GM13976 (cell line): Measurements from ENCODE around the gene REEP3.
"Not testable (repeated sequence)": the region's sequence is repeated elsewhere in the genome, so short reads cannot be mapped to it uniquely, and the experiment has no call there.

Source experiments
- DNase-seq: peaks from one replicate; pipeline ENCODE4 v3.0.0; 2012; ENCODE audit warnings: low spot score
- in situ Hi-C: fragments of 300-500 bp; cut with MboI; formaldehyde crosslinking; loops from one replicate; pipeline ENCODE4 v1.12.0; 2022; ENCODE audit warnings: low sequenced_read_pairs, mixed read lengths, inconsistent platforms; ENCODE audit not compliant: unreplicated experiment
- TF ChIP-seq, protein P1 (sequence below): IDR thresholded peaks from 2 replicates; pipeline ENCODE4 v1.5.1; 2012; ENCODE audit warnings: borderline replicate concordance, mild to moderate bottlenecking; ENCODE audit not compliant: insufficient read depth; ENCODE audit errors: extremely low read depth, missing control alignments, control extremely low read depth

The REEP3 gene

DNA sequence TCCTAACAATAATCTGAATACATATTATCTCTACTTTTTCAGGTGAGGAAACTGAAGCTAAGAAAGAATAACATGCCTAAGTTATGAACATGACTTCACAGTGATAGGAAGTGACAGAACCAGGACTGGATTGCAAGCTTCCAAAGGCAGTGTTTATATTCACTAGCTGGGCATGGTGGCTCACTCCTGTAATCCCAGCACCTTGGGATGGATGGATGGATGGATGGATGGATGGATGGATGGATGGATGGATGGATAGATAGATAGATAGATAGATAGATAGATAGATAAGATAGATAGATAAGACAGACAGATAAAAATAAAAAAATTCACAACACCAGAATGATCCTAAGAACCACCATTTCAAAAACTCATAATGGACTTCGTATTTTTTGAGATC is 37.2 kb upstream of the REEP3 start:
- in situ Hi-C loops = no loop called here
- TF ChIP-seq, protein P1, sequence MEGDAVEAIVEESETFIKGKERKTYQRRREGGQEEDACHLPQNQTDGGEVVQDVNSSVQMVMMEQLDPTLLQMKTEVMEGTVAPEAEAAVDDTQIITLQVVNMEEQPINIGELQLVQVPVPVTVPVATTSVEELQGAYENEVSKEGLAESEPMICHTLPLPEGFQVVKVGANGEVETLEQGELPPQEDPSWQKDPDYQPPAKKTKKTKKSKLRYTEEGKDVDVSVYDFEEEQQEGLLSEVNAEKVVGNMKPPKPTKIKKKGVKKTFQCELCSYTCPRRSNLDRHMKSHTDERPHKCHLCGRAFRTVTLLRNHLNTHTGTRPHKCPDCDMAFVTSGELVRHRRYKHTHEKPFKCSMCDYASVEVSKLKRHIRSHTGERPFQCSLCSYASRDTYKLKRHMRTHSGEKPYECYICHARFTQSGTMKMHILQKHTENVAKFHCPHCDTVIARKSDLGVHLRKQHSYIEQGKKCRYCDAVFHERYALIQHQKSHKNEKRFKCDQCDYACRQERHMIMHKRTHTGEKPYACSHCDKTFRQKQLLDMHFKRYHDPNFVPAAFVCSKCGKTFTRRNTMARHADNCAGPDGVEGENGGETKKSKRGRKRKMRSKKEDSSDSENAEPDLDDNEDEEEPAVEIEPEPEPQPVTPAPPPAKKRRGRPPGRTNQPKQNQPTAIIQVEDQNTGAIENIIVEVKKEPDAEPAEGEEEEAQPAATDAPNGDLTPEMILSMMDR = no peak
- no peak for DNase-seq

DNA sequence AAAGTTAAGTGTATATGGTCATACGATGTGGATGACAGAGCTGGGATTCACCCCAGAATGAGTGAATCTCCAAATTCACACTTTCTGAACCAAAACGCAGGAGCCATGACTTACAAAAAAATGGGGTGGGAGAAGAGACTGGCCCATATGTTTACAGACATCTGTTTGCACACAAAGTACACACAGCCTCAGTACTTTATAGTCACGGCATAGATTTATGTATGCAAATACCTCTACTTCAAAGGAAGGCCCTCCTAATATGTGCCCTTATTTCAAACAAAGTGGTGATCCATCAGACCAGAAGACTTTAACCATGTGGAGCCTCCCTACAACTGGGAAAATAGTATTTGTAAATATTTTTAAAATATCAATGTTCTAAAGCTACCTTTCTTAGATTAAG is 33.2 kb upstream of the REEP3 start:
- in situ Hi-C loops = no loop called here
- no peak for DNase-seq
- TF ChIP-seq, protein P1 = no peak

DNA sequence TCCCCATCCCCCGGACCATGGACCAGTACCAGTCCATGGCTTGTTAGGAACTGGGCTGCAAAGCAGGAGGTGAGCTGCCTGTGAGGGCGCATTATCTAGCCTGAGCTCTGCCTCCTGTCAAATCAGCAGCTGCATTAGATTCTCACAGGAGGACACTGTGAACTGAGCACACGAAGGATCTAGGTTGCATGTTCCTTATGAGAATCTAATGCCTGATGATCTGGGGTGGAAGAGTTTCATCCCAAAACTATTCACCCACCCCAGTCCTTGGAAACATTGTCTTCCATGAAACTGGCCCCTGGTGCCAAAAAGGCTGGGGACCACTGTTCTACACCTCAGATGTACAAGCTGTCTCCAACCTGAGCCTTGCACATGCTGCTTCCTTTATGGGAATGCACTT is 31.4 kb upstream of the REEP3 start:
- no peak for DNase-seq
- TF ChIP-seq, protein P1 = no peak
- in situ Hi-C loops = no loop called here

DNA sequence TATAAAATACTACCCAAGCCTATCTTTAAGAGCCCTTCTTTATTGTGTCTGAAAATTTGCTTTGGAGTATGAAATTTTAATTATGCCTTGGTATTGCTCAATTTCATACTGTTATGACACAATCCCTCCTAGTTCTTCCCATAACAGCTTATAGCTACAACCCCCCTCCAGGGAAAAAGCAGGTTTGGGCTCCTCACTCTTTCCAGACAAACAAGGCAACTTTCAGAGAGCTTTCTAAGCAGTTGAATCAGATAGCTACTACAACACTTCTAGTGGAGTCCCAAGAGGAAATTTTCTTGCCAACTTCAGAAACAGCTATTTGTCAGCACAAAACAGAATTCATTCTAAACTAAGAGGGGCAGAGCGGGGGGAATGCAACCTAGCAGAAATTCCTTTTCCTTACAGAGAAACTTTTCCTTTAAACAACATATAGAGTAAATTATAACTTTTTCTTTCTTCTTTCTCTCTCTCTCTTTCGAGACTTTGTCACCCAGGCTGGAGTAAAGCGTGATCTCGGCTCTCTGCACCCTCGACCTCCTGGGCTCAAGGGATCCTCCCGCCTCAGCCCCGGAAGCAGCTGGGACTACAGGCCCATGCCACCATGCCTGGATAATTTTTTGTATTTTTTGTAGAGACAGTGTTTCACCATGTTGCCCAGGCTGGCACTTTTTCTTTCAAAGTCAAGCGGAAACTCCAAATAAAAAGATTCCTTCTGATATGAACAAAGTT is 29.4 kb upstream of the REEP3 start:
- in situ Hi-C loops = no loop called here
- DNase-seq = no peak
- TF ChIP-seq, protein P1 = no peak

DNA sequence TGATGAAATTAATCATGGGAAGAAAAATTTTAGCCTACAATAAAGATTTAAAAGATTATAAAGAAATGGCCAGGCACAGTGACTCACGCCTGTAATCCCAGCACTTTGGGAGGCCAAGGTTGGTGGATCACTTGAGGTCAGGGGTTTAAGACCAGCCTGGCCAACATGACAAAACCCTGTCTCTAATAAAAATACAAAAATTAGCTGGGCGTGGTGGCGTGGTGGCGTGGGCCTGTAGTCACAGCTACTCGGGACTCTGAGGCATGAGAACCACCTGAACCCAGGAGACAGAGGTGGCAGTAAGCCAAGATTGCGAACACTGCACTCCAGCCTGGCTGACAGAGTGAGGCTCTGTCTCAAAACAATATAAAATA is 28.9 kb upstream of the REEP3 start:
- in situ Hi-C loops, DNase-seq: not testable (repeated sequence)

DNA sequence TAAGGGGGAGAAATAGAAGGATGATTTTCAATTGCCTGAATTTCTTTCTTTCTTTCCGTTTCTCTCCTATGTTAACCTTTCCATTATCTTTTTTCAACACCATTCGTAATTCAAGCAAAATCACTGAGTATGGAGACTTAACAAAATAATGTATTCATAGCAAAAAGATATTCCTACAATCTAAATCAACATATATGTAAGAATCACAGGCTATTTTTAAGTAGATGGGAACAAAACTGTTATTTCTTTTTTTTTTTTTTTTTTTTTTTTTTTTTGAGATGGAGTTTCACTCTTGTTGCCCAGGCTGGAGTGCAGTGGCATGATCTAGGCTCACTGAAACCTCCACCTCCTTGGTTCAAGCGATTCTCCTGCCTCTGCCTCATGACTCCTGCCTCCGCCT is 28.2 kb upstream of the REEP3 start:
- DNase-seq = no peak
- in situ Hi-C loops = no loop called here
- TF ChIP-seq, protein P1 = no peak

DNA sequence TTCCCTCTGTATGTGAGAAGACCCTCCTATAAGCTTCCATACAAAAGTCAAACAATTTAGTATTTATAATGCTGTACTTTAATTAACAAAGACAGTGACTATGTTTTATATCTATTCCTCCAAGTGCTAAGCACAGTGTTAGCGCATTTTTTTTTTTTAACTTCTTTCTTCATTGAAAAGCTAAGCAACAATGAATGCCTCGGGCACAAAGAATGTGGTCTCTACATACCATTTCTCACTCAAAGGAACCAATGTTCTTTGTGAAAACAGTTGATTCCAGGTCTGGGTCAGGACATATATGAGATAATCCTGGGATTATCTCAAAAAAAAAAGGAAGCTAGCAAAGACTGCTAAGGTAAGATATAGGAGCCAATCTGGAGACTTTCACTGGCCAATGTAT is 26.2 kb upstream of the REEP3 start:
- no peak for DNase-seq
- TF ChIP-seq, protein P1 = no peak
- in situ Hi-C loops = no loop called here
